Measurements from ENCODE around the gene NT5DC3.

Gene NT5DC3

GRCh38 chr12:103727638-103728037 is 113.4 kb downstream of the NT5DC3 start:
- TF ChIP-seq CTCF (IDR thresholded peaks at IDR 0.05; ENCODE audit: insufficient read depth, low read length, missing control alignments): no peak
- no peak overlapping the region for H3K4me3 ChIP-seq (ENCODE audit: low read depth, low read length)
- no peak for DNase-seq (ENCODE audit: low read depth, low spot score)
- ChIA-PET CTCF (no interaction called here), POLR2A (no interaction called here)

GRCh38 chr12:103725398-103725797 is 115.6 kb downstream of the NT5DC3 start:
- no peak for TF ChIP-seq CTCF (IDR thresholded peaks at IDR 0.05; ENCODE audit: insufficient read depth, low read length, missing control alignments)
- no peak for DNase-seq (ENCODE audit: low read depth, low spot score)
- CTCF ChIA-PET: no interaction called here
- POLR2A ChIA-PET: no interaction called here
- H3K4me3 ChIP-seq (ENCODE audit: low read depth, low read length): no peak overlapping the region

Data from AG04449 (cell line).